ENCODE data around the gene YOD1.

GRCh38 chr1:207077012-207077411 is 26.0 kb upstream of the YOD1 start:
- TF ChIP-seq, protein P1, sequence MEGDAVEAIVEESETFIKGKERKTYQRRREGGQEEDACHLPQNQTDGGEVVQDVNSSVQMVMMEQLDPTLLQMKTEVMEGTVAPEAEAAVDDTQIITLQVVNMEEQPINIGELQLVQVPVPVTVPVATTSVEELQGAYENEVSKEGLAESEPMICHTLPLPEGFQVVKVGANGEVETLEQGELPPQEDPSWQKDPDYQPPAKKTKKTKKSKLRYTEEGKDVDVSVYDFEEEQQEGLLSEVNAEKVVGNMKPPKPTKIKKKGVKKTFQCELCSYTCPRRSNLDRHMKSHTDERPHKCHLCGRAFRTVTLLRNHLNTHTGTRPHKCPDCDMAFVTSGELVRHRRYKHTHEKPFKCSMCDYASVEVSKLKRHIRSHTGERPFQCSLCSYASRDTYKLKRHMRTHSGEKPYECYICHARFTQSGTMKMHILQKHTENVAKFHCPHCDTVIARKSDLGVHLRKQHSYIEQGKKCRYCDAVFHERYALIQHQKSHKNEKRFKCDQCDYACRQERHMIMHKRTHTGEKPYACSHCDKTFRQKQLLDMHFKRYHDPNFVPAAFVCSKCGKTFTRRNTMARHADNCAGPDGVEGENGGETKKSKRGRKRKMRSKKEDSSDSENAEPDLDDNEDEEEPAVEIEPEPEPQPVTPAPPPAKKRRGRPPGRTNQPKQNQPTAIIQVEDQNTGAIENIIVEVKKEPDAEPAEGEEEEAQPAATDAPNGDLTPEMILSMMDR (conservative IDR thresholded peaks at IDR 0.05; ENCODE audit: low read depth, low read length) = no peak
- TF ChIP-seq EZH2 (IDR thresholded peaks at IDR 0.05; ENCODE audit: low read length, unreplicated experiment) (no peak), EZH2phosphoT487 (IDR thresholded peaks at IDR 0.05; ENCODE audit: borderline replicate concordance, low read length) (no peak)

Data from PC-3 (cell line).